DND-41 (cell line): ENCODE measurements around the gene SOX18.

ENCODE experiments used
- ATAC-seq: fragments of 200-7000 bp; cut with Tn5 transposase; 3 replicates; pipeline ENCODE4 v1.9.1; 2021; ENCODE audit warnings: low read depth; ENCODE audit not compliant: insufficient read depth
- DNase-seq: peaks from one replicate; pipeline ENCODE4 v3.0.0-alpha.2; 2020
- H2AFZ ChIP-seq: 2 replicates; pipeline ENCODE4 v1.6.0; 2012; ENCODE audit warnings: low read depth, low read length
- H3K27ac ChIP-seq: 2 replicates; pipeline ENCODE4 v1.5.1; 2012; ENCODE audit warnings: low read length, inconsistent platforms
- H3K27me3 ChIP-seq: fragments of 200-600 bp; sonication (generic); 2 replicates; pipeline ENCODE4 v1.6.0; 2012; ENCODE audit warnings: low read length, mild to moderate bottlenecking, inconsistent platforms; ENCODE audit not compliant: insufficient read depth, poor library complexity
- H3K36me3 ChIP-seq: 2 replicates; pipeline ENCODE4 v1.5.1; 2012; ENCODE audit warnings: low read length, inconsistent platforms; ENCODE audit not compliant: insufficient read depth
- H3K4me1 ChIP-seq: 2 replicates; pipeline ENCODE4 v1.5.1; 2012; ENCODE audit warnings: mild to moderate bottlenecking, low read length; ENCODE audit not compliant: insufficient read depth
- H3K4me2 ChIP-seq: 2 replicates; pipeline ENCODE4 v1.6.0; 2012; ENCODE audit warnings: mild to moderate bottlenecking, moderate library complexity, low read length, inconsistent platforms; ENCODE audit not compliant: insufficient read depth
- H3K4me3 ChIP-seq, 2 experiments: fragments of 200-600 bp in 1 of 2; shearing (Covaris generic) in 1 of 2; 2 replicates each; pipeline ENCODE4 v1.5.1; 2012 to 2016; ENCODE audit warnings: inconsistent platforms in 2 of 2, low read length in 2 of 2, mild to moderate bottlenecking in 2 of 2, low read depth in 1 of 2, moderate library complexity in 1 of 2
- H3K79me2 ChIP-seq: 2 replicates; pipeline ENCODE4 v1.6.0; 2012; ENCODE audit warnings: low read length, inconsistent platforms; ENCODE audit not compliant: insufficient read depth
- H3K9ac ChIP-seq: 2 replicates; pipeline ENCODE4 v1.6.0; 2012; ENCODE audit warnings: low read depth, mild to moderate bottlenecking, inconsistent platforms, low read length, moderate library complexity
- H3K9me3 ChIP-seq: 2 replicates; pipeline ENCODE4 v1.5.1; 2012; ENCODE audit warnings: low read length, moderate library complexity, mild to moderate bottlenecking, inconsistent platforms; ENCODE audit not compliant: insufficient read depth, severe bottlenecking
- H4K20me1 ChIP-seq: 2 replicates; pipeline ENCODE4 v1.6.0; 2012; ENCODE audit warnings: low read length; ENCODE audit not compliant: insufficient read depth
- EZH2 ChIP-seq: IDR thresholded peaks from 3 replicates; pipeline ENCODE4 v1.6.1; 2012; ENCODE audit warnings: borderline replicate concordance, low read depth, mild to moderate bottlenecking, moderate library complexity, low read length, inconsistent platforms; ENCODE audit not compliant: severe bottlenecking
- TF ChIP-seq, protein P1 (sequence below): IDR thresholded peaks from 2 replicates; pipeline ENCODE4 v1.5.1; 2012; ENCODE audit warnings: borderline replicate concordance, low read length, moderate library complexity, mild to moderate bottlenecking; ENCODE audit not compliant: poor library complexity, severe bottlenecking; ENCODE audit errors: extremely low read depth

Gene SOX18

DNA sequence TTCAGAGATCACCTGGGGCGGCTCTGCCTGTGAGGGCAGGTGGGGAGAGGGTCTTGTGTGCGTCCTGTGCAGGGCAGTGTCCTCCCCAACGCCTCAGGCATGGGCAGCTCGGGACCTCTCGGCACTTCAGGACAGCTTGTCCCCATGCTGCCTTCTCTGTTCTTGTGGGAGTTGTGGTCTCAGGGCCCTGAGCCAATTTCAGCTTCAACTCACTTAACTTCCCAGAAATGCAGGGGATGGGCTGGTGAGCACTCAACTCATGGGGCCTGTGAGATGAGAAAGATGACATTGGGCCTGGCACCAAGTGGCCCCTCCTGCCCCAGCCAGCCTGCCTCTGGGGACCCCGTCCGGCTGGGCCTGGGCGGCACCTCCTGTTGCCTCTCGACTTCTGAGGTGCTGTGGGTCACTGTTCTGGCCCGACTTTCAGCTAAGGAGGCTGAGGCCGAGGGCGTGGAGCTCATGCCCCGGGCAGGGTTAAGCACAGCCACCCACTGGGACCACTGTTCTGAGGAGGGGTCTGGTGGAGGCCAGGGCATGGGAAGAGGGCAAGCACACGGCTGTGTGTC is 23.1 kb upstream of the SOX18 start:
- no peak overlapping the region for H3K9ac ChIP-seq
- H3K27me3 ChIP-seq: no peaks in the 10 kb centered on the region
- H4K20me1 ChIP-seq: peaks cover 28% of the 10 kb centered on the region; the same call in 1 of the 2 replicates
- no peaks in the 10 kb centered on the region for H3K4me1 ChIP-seq
- ATAC-seq (no peak), DNase-seq (no peak)
- H2AFZ ChIP-seq: no peak overlapping the region
- H3K27ac ChIP-seq: no peak overlapping the region
- no peak overlapping the region for H3K4me3 ChIP-seq
- TF ChIP-seq EZH2: no peak
- TF ChIP-seq, protein P1, sequence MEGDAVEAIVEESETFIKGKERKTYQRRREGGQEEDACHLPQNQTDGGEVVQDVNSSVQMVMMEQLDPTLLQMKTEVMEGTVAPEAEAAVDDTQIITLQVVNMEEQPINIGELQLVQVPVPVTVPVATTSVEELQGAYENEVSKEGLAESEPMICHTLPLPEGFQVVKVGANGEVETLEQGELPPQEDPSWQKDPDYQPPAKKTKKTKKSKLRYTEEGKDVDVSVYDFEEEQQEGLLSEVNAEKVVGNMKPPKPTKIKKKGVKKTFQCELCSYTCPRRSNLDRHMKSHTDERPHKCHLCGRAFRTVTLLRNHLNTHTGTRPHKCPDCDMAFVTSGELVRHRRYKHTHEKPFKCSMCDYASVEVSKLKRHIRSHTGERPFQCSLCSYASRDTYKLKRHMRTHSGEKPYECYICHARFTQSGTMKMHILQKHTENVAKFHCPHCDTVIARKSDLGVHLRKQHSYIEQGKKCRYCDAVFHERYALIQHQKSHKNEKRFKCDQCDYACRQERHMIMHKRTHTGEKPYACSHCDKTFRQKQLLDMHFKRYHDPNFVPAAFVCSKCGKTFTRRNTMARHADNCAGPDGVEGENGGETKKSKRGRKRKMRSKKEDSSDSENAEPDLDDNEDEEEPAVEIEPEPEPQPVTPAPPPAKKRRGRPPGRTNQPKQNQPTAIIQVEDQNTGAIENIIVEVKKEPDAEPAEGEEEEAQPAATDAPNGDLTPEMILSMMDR: no peak
- peaks cover 36% of the 10 kb centered on the region for H3K36me3 ChIP-seq
- H3K4me2 ChIP-seq: no peak overlapping the region
- no peaks in the 10 kb centered on the region for H3K79me2 ChIP-seq
- no peaks in the 10 kb centered on the region for H3K9me3 ChIP-seq

DNA sequence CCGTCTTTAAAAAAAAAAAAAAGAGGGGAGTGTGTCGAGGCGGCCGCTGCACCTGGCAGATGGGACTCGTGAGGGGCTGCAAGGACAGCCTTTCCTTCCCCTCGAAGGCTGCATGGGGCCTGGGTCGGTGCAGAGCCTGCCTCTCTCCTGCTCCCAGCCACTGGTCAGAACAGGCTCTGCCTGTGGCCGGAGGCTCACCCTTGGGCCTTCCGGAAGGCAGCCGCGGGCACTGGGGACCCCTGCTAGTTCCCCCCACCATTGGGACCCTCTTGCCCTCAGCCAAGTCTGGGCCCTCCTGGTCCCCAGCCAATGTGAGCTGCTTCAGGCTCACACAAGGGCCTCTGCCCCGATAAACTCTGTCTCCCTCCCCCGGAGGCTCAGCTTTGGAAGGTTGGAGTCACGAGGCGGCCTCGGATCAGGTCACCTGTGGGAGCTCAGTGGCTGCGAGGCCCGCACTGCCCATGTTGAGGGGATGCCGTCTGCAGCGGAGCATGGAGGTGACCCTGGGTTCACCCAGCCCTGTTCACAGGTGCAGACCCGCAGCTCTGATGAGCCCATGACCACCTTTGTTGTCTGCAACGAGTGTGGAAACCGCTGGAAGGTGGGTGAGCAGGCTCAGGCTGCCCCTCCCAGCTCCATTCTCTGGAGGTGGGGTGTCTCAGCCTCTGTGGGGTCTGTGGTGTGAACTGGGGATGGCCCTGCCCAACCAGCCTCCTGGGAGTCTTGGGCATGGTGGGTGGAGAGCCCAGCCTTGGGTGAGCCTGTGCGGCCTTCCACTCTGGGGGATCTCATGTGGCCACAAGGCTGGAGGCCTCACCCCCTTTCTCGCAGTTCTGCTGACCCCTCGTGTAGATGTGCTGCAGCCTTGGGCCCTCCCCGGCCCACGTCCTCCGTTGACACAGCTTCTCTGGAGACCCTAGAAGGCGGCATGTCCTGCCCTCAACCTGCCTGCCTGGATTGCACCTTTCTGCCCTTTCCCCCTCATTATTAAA is 22.2 kb upstream of the SOX18 start:
- Histone ChIP-seq H3K4me3 (no peak overlapping the region), H3K27me3 (no peaks in the 10 kb centered on the region), H4K20me1 (peaks cover 22% of the 10 kb centered on the region; the same call in 1 of the 2 replicates), H2AFZ (no peak overlapping the region), H3K79me2 (no peaks in the 10 kb centered on the region), H3K4me2 (no peak overlapping the region), H3K36me3 (peaks cover 36% of the 10 kb centered on the region), H3K27ac (no peak overlapping the region), H3K4me1 (no peaks in the 10 kb centered on the region), H3K9me3 (no peaks in the 10 kb centered on the region), H3K9ac (no peak overlapping the region)
- DNase-seq (no peak), ATAC-seq (no peak)
- TF ChIP-seq, protein P1: no peak
- TF ChIP-seq EZH2: no peak

DNA sequence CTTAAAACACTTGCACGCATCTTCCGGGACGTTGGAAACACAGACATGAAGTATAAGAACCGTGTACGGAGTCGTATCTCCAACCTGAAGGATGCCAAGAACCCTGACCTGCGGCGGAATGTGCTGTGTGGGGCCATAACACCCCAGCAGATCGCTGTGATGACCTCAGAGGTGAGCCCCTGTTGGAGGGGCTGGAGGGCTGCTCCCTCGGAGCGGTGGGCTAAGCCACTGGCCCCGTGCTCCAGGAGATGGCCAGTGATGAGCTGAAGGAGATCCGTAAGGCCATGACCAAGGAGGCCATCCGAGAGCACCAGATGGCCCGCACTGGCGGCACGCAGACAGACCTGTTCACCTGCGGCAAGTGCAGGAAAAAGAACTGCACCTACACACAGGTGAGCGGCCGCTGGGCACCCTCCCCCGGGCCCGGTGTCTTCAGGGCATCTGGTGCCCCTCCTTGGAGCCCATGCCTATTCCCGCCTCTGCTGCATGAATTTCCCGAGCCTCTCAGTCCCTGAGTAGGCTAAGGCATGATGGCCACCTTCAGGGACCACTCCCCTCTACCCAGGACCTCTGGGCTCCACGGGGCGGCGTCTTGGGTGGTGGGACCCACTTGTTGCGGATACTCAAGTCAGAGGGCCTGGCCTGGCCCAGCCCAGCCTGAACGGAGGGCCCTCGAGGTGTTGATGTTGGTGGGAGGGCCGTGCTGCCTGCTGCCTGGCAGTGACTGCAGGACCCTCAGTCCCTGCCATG is 21.0 kb upstream of the SOX18 start:
- Histone ChIP-seq H3K79me2 (no peaks in the 10 kb centered on the region), H3K4me3 (no peak overlapping the region), H3K27ac (no peak overlapping the region), H3K36me3 (peaks cover 30% of the 10 kb centered on the region), H3K9me3 (no peaks in the 10 kb centered on the region), H3K9ac (no peak overlapping the region), H3K27me3 (no peaks in the 10 kb centered on the region), H3K4me2 (no peak overlapping the region), H2AFZ (no peak overlapping the region), H3K4me1 (peaks cover 3% of the 10 kb centered on the region; the same call in 1 of the 2 replicates), H4K20me1 (peaks cover 22% of the 10 kb centered on the region; the same call in 1 of the 2 replicates)
- no peak for DNase-seq
- no peak for ATAC-seq
- TF ChIP-seq, protein P1: no peak
- no peak for TF ChIP-seq EZH2
